Neural crest cell (in vitro differentiated cells): Measurements from ENCODE around the gene AGTRAP. TPM values are rescaled to one million over a fixed set of nuclear protein-coding genes. Genes with fewer than 3 reads are reported as not detected.

Source experiments
- DNase-seq: peaks from one replicate; pipeline ENCODE4 v3.0.0; 2021; ENCODE audit warnings: low read depth, mixed read lengths, low spot score
- H3K27ac Mint-ChIP-seq: one replicate; pipeline ENCODE4 v1.8.0; 2021; ENCODE audit warnings: mild to moderate bottlenecking, mixed read lengths; ENCODE audit not compliant: unreplicated experiment
- H3K27me3 Mint-ChIP-seq: 2 replicates; pipeline ENCODE4 v1.8.0; 2021; ENCODE audit warnings: low read depth, mild to moderate bottlenecking, mixed read lengths
- H3K36me3 Mint-ChIP-seq: 2 replicates; pipeline ENCODE4 v1.8.0; 2021; ENCODE audit warnings: low read depth, mild to moderate bottlenecking, mixed read lengths
- H3K4me1 Mint-ChIP-seq: 2 replicates; pipeline ENCODE4 v1.8.0; 2021; ENCODE audit warnings: mixed read lengths
- H3K4me3 Mint-ChIP-seq: one replicate; pipeline ENCODE4 v1.8.0; 2021; ENCODE audit warnings: mild to moderate bottlenecking, mixed read lengths
- H3K9me3 Mint-ChIP-seq: 2 replicates; pipeline ENCODE4 v1.8.0; 2021; ENCODE audit warnings: mixed read lengths
- CTCF ChIP-seq: fragments of 200-600 bp; sonication (generic); conservative IDR thresholded peaks from 2 replicates; pipeline ENCODE4 v1.5.0; 2021; ENCODE audit warnings: antibody characterized with exemption, mild to moderate bottlenecking
- total RNA-seq: library from RNA; stranded (reverse); gene quantifications from 2 replicates; pipeline ENCODE4 v1.2.1, GENCODE V29; 2021

Gene AGTRAP
- total RNA-seq, 1 donor from 2014 or later, result 36.9 TPM

DNA sequence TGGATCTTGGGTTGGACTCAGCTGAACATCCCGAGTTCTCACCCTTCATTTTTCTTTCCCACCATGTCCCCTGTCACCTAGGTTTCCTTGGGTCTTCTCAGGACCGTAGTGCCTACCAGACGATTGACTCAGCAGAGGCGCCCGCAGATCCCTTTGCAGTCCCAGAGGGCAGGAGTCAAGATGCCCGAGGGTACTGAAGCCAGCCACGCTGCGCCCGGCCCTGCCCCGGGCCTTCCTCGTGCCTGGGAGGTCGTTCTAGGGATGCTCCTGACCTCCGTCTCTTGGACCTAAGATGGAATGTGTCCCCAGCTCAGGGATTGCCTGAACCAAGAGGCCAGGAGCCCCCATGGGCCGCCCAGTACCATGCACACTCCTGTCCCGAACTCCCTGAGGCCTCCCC is 14.1 kb downstream of the AGTRAP start:
- Mint-ChIP-seq H3K4me1 (peaks cover 17% of the 10 kb centered on the region), H3K27me3 (no peaks in the 10 kb centered on the region), H3K36me3 (no peaks in the 10 kb centered on the region), H3K9me3 (no peaks in the 10 kb centered on the region), H3K4me3 (no peak overlapping the region), H3K27ac (no peak overlapping the region)
- TF ChIP-seq CTCF, result no peak
- DNase-seq, result no peak

GRCh38 chr1:11751087-11751486 is 15.2 kb downstream of the AGTRAP start:
- Mint-ChIP-seq H3K27ac (no peak overlapping the region), H3K27me3 (peaks cover 3% of the 10 kb centered on the region), H3K4me3 (no peak overlapping the region), H3K4me1 (peaks cover 17% of the 10 kb centered on the region), H3K9me3 (no peaks in the 10 kb centered on the region), H3K36me3 (no peaks in the 10 kb centered on the region)
- no peak for TF ChIP-seq CTCF
- DNase-seq, result no peak

DNA sequence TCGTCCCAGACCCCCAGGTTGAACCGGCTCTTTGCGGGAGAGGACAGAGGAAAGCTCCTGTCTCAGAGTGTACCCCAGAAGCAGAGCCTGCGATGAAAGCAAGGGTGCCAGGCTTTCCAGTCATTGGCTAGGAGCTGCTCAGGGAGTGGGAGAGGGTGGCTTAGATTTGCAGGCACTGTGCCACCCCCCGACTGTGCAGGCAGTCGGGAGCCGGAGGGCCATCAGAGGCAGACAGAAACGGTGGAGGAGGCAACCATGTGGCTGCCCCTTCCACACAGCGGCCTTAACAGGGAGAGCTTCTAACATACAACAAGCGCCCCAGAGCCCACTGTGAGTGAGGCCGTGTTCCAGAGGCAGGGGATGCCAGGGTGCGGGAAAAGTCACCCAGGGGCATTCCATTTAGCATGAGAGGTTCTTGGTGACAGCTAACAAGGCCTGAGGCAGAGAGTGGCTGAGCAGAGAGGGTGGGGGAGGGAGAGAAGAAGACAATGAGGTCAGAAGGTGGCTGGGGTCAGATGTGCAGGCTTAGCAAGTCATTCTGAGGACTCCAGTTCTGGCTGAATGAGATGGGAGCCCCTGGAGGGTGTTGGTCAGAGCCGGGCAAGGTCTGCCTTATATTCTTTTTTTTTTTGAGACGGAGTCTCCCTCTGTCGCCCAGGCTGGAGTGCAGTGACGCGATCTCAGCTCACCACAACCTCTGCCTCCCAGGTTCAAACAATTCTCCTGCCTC is 16.6 kb downstream of the AGTRAP start:
- TF ChIP-seq CTCF, result no peak
- Mint-ChIP-seq H3K9me3 (no peaks in the 10 kb centered on the region), H3K4me1 (peaks cover 12% of the 10 kb centered on the region), H3K27ac (no peak overlapping the region), H3K36me3 (no peaks in the 10 kb centered on the region), H3K4me3 (peak overlapping the region; percentile 8), H3K27me3 (peaks cover 8% of the 10 kb centered on the region)
- no peak for DNase-seq

DNA sequence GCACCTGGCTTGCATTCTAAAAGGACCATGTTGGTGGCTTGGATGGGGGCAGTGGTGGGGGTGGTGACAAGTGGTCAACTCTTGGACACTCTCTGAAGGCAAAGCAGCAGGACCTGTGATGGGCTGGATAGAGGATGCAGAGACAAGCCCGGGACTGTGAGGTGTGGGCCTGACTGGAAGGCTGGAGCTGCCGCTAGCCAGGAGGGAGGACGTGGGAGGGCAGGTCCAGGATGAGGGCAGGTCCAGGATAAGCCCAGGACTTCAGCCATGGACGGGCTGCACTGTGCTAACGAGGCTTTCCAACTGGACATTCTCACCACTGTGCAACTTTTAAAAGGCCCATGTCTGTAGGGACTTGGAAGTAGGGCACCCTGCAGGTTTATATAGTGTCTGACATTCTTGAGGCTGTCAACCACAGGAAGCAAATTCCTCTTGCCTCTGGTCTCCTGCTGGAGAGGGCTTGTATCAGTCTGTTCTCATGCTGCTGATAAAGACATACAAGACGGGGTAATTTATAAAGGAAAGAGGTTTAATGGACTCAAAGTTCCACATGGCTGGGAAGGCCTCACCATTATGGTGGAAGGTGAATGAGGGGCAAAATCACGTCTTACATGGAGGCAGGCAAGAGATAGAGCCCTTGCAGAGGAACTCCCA is 17.7 kb downstream of the AGTRAP start:
- TF ChIP-seq CTCF, result no peak
- H3K27ac Mint-ChIP-seq, result no peak overlapping the region
- no peaks in the 10 kb centered on the region for H3K9me3 Mint-ChIP-seq
- no peak overlapping the region for H3K4me3 Mint-ChIP-seq
- no peaks in the 10 kb centered on the region for H3K36me3 Mint-ChIP-seq
- peaks cover 8% of the 10 kb centered on the region for H3K27me3 Mint-ChIP-seq
- H3K4me1 Mint-ChIP-seq, result peaks cover 12% of the 10 kb centered on the region
- DNase-seq, result no peak

GRCh38 chr1:11757047-11757446 is 21.1 kb downstream of the AGTRAP start:
- H3K27ac Mint-ChIP-seq, result no peak overlapping the region
- no peak overlapping the region for H3K4me3 Mint-ChIP-seq

More at GRCh38 chr1:11757047-11757446, 21.1 kb downstream of the AGTRAP start:
- H3K4me1 Mint-ChIP-seq, result peaks cover 9% of the 10 kb centered on the region
- TF ChIP-seq CTCF, result no peak
- no peaks in the 10 kb centered on the region for H3K9me3 Mint-ChIP-seq
- no peaks in the 10 kb centered on the region for H3K36me3 Mint-ChIP-seq
- peaks cover 27% of the 10 kb centered on the region for H3K27me3 Mint-ChIP-seq
- DNase-seq, result no peak
